NCI-H526 (cell line): ENCODE data around the gene UGT2B15.
"Not testable (repeated sequence)": the region's sequence is repeated elsewhere in the genome, so short reads cannot be mapped to it uniquely, and the experiment has no call there.

ENCODE experiments used
- DNase-seq, 2 experiments: peaks; one replicate each; lab custom pipeline; 2025; lab: John Stamatoyannopoulos, UW

The UGT2B15 gene

GRCh38 chr4:68670479-68670939, at the start of gene UGT2B15:
Gene UGT2B15, minus strand, starts transcription at chr4:68670652. Its CDS starts 34 bp downstream, at chr4:68670618.
- not testable (repeated sequence) for DNase-seq

GRCh38 chr4:68719075-68719473, 48.6 kb upstream of the UGT2B15 start:
- no peak for DNase-seq

- DNase-seq: no peak
Observed at GRCh38 chr4:68718447-68719074, 48.1 kb upstream of the UGT2B15 start.

GRCh38 chr4:68717999-68718398, 47.5 kb upstream of the UGT2B15 start:
- DNase-seq: no peak

- no peak for DNase-seq
Observed at GRCh38 chr4:68714400-68714799, 43.9 kb upstream of the UGT2B15 start.

- no peak for DNase-seq
Observed at GRCh38 chr4:68712207-68712606, 41.8 kb upstream of the UGT2B15 start.

GRCh38 chr4:68708566-68708965, 38.1 kb upstream of the UGT2B15 start:
- DNase-seq: no peak

GRCh38 chr4:68703168-68703567, 32.7 kb upstream of the UGT2B15 start:
- DNase-seq: not testable (repeated sequence)

GRCh38 chr4:68700152-68700551, 29.7 kb upstream of the UGT2B15 start:
- DNase-seq: no peak

- no peak for DNase-seq
Observed at GRCh38 chr4:68693325-68694075, 23.0 kb upstream of the UGT2B15 start.

- no peak for DNase-seq
Observed at GRCh38 chr4:68691186-68691585, 20.7 kb upstream of the UGT2B15 start.

GRCh38 chr4:68683034-68683433, 12.6 kb upstream of the UGT2B15 start:
- no peak for DNase-seq

GRCh38 chr4:68681298-68681697, 10.8 kb upstream of the UGT2B15 start:
- DNase-seq: not testable (repeated sequence)

GRCh38 chr4:68673143-68673542, 2.7 kb upstream of the UGT2B15 start:
- DNase-seq: no peak

- DNase-seq: not testable (repeated sequence)
Observed at GRCh38 chr4:68671217-68671616, 765 bp upstream of the UGT2B15 start.

- DNase-seq: not testable (repeated sequence)
Observed at GRCh38 chr4:68668537-68669163, 1.8 kb downstream of the UGT2B15 start.

GRCh38 chr4:68667551-68667950, 2.9 kb downstream of the UGT2B15 start:
- DNase-seq: not testable (repeated sequence)

GRCh38 chr4:68664721-68665120, 5.7 kb downstream of the UGT2B15 start:
- DNase-seq: not testable (repeated sequence)

- peak in 1 of 2 experiments; percentile 6 for DNase-seq
Observed at GRCh38 chr4:68662836-68663574, 7.4 kb downstream of the UGT2B15 start.

GRCh38 chr4:68658672-68659071, 11.8 kb downstream of the UGT2B15 start:
- DNase-seq: no peak

GRCh38 chr4:68657022-68657594, 13.3 kb downstream of the UGT2B15 start:
- DNase-seq: peak in 1 of 2 experiments; percentile 55
